Spleen (tissue), 11 donors: ENCODE measurements around the gene OR2T10. TPM values are rescaled to one million over a fixed set of nuclear protein-coding genes. Genes with fewer than 3 reads are reported as not detected.

Source experiments
- DNase-seq: peaks from one replicate; pipeline ENCODE4 v3.0.0-alpha.2; 2020
- H3K27ac ChIP-seq, 8 donors: fragments of 200-600 bp; sonication (generic) in 7 of 8; 1 replicate in 4 of 8; 2 replicates in 4 of 8; pipeline versions ENCODE4 v1.5.0 to v1.8.0; 2016 to 2021; ENCODE audit warnings: inconsistent platforms in 4 of 8, mild to moderate bottlenecking in 4 of 8, moderate library complexity in 1 of 8
- H3K27me3 ChIP-seq, 7 donors: fragments of 200-600 bp; sonication (generic) in 6 of 7; replicated peaks in 1 of 7; 1 replicate in 4 of 7; 2 replicates in 3 of 7; pipeline versions ENCODE4 v1.5.0 to v1.8.0; 2016 to 2021; ENCODE audit warnings: inconsistent platforms in 3 of 7, mild to moderate bottlenecking in 1 of 7
- H3K36me3 ChIP-seq, 6 donors: fragments of 200-600 bp; sonication (generic) in 5 of 6; 1 replicate in 4 of 6; 2 replicates in 2 of 6; pipeline versions ENCODE4 v1.5.0 to v1.8.0; 2016 to 2021; ENCODE audit warnings: inconsistent platforms in 2 of 6
- H3K4me1 ChIP-seq, 6 donors: fragments of 200-600 bp; sonication (generic) in 5 of 6; 1 replicate in 3 of 6; 2 replicates in 3 of 6; pipeline versions ENCODE4 v1.5.0 to v1.8.0; 2016 to 2021; ENCODE audit warnings: inconsistent platforms in 3 of 6
- H3K4me3 ChIP-seq, 8 donors: fragments of 200-600 bp; sonication (generic) in 7 of 8; 1 replicate in 4 of 8; 2 replicates in 4 of 8; pipeline versions ENCODE4 v1.5.0 to v1.8.0; 2016 to 2021; ENCODE audit warnings: inconsistent platforms in 4 of 8, mild to moderate bottlenecking in 4 of 8, moderate library complexity in 2 of 8
- H3K9me3 ChIP-seq, 8 donors: fragments of 200-600 bp; sonication (generic) in 7 of 8; 1 replicate in 4 of 8; 2 replicates in 4 of 8; pipeline versions ENCODE4 v1.5.0 to v1.8.0; 2016 to 2021; ENCODE audit warnings: inconsistent platforms in 4 of 8
- POLR2A ChIP-seq, 3 donors: fragments of 450-650 bp; IDR thresholded peaks; one replicate each; pipeline ENCODE4 v1.5.1; 2017; ENCODE audit warnings: antibody characterized with exemption in 3 of 3, mild to moderate bottlenecking in 1 of 3
- POLR2AphosphoS5 ChIP-seq, 3 donors: sonication (generic); formaldehyde crosslinking; IDR thresholded peaks; one replicate each; pipeline ENCODE4 v1.5.1; 2017; ENCODE audit warnings: antibody characterized with exemption in 3 of 3
- WGBS, 5 donors: extraction: QIAGEN DNeasy Blood & Tissue Kit in 3 of 5; methylation state at CpG; one replicate each; pipeline versions ENCODE4 v1.1.5 to v1.1.7; 2013 to 2018; 5-methylcytosine and 5-hydroxymethylcytosine counted together
- intact Hi-C: fragments of 100-400 bp; cut with DNase I; formaldehyde crosslinking; loops from one replicate; pipeline ENCODE4 v1.15.0; 2023; ENCODE audit warnings: low total_unique reads
- polyA plus RNA-seq, 3 donors: library from polyadenylated mRNA; stranded (reverse); fragments of 200-250 nt; gene quantifications; one replicate each; pipeline ENCODE4 v1.2.1, GENCODE V29; 2013
- total RNA-seq, 7 donors: library from RNA; depleted of rRNA in 3 of 7; stranded (reverse); fragments of >200 nt in 3 of 7; fragmentation: NEBNext Ultra II Directional in 4 of 7; extraction: Animal tissue kit (Norgen Biotek cat#: 25700) in 4 of 7; gene quantifications; one replicate each; pipeline versions ENCODE4 v1.1.0 to v1.2.1, GENCODE V29; 2016 to 2021
- TF ChIP-seq, protein P1 (sequence below), 11 experiments: fragments of 200-600 bp in 7 of 11; fragments of 450-650 bp in 4 of 11; sonication (generic) in 4 of 11; IDR thresholded peaks in 8 of 11; conservative IDR thresholded peaks in 3 of 11; 1 replicate in 7 of 11; 2 replicates in 4 of 11; pipeline versions ENCODE4 v1.4.0 to v1.8.0; 2016 to 2021; ENCODE audit warnings: antibody characterized with exemption in 11 of 11, inconsistent platforms in 4 of 11, mild to moderate bottlenecking in 1 of 11
- donor health status: healthy with polysubstance abuse.
- donor health status: DM: no; HTN: no; CAD: no; lungs with moderate emphysema.
- donor health status: DM: no; HTN: no; CAD: no.
- donor health status: Bipolar disorder and iron deficiency.
- donor health status: healthy.
- donor health status: DM: no; HTN: no; CAD: no.
- donor health status: DM: yes; HTN: yes; CAD: no.

Gene OR2T10
- total and polyA plus RNA-seq, 10 donors, result 0.03 to 2.8 (median 0.33) TPM; not detected in 2

DNA sequence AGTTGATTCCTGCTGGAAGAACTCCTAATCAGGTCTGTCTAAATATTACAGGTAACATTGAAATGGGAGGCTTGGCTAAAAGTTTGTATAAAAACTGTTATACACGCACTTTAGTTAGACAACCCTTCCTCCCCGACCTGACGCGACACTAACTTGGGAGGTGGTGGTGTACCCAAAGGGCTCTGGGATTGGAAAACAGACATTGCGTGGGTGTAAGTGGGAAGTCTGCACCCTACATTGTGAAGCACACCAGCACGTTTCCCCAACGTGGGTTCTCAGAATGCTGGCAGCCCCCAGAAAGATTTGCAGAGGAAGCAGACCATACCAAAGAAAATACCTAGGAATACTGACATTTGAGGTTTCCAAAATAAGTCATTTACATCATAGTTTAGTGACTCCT, 20.6 kb upstream of the OR2T10 start:
- H3K4me3 ChIP-seq, result no peak overlapping the region
- intact Hi-C loops, result no loop called here
- TF ChIP-seq, protein P1, sequence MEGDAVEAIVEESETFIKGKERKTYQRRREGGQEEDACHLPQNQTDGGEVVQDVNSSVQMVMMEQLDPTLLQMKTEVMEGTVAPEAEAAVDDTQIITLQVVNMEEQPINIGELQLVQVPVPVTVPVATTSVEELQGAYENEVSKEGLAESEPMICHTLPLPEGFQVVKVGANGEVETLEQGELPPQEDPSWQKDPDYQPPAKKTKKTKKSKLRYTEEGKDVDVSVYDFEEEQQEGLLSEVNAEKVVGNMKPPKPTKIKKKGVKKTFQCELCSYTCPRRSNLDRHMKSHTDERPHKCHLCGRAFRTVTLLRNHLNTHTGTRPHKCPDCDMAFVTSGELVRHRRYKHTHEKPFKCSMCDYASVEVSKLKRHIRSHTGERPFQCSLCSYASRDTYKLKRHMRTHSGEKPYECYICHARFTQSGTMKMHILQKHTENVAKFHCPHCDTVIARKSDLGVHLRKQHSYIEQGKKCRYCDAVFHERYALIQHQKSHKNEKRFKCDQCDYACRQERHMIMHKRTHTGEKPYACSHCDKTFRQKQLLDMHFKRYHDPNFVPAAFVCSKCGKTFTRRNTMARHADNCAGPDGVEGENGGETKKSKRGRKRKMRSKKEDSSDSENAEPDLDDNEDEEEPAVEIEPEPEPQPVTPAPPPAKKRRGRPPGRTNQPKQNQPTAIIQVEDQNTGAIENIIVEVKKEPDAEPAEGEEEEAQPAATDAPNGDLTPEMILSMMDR (IDR thresholded peaks at IDR 0.05 in 8 of 11, conservative IDR thresholded peaks at IDR 0.05 in 3 of 11), result no peak
- no peaks in the 10 kb centered on the region for H3K36me3 ChIP-seq
- H3K4me1 ChIP-seq, result peaks cover 0 to 7% (median 0%) of the 10 kb centered on the region in 6 donors
- H3K27me3 ChIP-seq, result no peaks in the 10 kb centered on the region
- no peak for DNase-seq
- H3K9me3 ChIP-seq, result no peaks in the 10 kb centered on the region
- WGBS, 5 donors, result 72 to 79% (median 78%) methylated on average over 7 of the region's 7 CpGs
- H3K27ac ChIP-seq, result no peak overlapping the region

DNA sequence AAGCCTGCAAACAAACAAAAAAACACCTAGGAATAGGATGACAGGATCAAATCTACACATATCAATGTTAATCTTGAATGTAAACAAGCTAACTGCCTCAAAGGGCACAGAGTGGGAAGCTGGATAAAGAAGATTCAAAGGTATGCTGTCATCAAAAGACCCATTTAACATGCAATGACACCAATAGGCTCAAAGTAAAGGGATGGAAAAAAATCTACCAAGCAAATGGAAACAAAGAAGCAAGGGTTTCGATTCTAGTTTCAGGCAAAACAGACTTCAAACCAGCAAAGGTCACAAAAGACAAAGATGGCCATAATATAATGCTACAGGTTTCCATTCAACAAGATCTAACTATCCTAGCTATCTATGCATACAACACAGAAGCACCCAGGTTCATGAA, 16.2 kb upstream of the OR2T10 start:
- H3K27me3 ChIP-seq, result no peaks in the 10 kb centered on the region
- no peak overlapping the region for H3K27ac ChIP-seq
- no peaks in the 10 kb centered on the region for H3K4me1 ChIP-seq
- intact Hi-C loops, result no loop called here
- no peak for DNase-seq
- TF ChIP-seq, protein P1 (IDR thresholded peaks at IDR 0.05 in 8 of 11, conservative IDR thresholded peaks at IDR 0.05 in 3 of 11), result no peak
- 55 to 80% (median 67%) methylated on average over 1 of the region's 1 CpG for WGBS, 5 donors
- H3K4me3 ChIP-seq, result no peak overlapping the region
- H3K36me3 ChIP-seq, result no peaks in the 10 kb centered on the region
- H3K9me3 ChIP-seq, result no peaks in the 10 kb centered on the region

DNA sequence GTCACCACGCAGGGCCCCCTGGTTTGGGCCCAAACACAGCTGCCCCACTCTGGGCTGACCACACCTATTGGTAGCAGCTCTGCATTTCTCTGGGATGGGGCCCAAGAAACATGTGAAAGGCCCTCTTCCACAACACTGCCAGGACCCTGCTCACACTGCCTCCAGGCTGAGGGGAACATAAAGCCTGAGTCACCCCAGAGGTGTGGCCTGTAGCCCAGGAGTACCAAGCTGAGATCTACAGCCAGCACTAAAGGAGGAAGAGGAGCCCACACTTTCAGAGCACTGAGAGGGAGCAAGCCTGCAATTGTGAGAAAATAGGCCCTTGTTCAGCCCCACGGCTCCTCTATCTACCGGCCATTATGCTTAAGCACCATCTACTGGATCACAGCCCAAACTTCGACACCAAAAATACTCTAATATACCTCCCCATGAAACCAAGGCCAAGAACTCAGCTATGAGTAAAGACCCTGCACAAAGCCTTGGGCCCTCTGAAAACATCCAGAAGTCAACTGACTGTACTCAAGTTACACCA, 14.4 kb upstream of the OR2T10 start:
- intact Hi-C loops, result no loop called here
- H3K4me1 ChIP-seq, result no peaks in the 10 kb centered on the region
- WGBS, 5 donors, result 80 to 89% (median 85%) methylated on average over 1 to 4 of the region's 4 CpGs
- DNase-seq, result no peak
- no peak for TF ChIP-seq POLR2AphosphoS5 (IDR thresholded peaks at IDR 0.05)
- TF ChIP-seq POLR2A (IDR thresholded peaks at IDR 0.05), result no peak
- TF ChIP-seq, protein P1 (IDR thresholded peaks at IDR 0.05 in 8 of 11, conservative IDR thresholded peaks at IDR 0.05 in 3 of 11), result no peak
- no peaks in the 10 kb centered on the region for H3K27me3 ChIP-seq
- no peak overlapping the region for H3K4me3 ChIP-seq
- H3K9me3 ChIP-seq, result no peaks in the 10 kb centered on the region
- H3K27ac ChIP-seq, result no peak overlapping the region
- no peaks in the 10 kb centered on the region for H3K36me3 ChIP-seq

DNA sequence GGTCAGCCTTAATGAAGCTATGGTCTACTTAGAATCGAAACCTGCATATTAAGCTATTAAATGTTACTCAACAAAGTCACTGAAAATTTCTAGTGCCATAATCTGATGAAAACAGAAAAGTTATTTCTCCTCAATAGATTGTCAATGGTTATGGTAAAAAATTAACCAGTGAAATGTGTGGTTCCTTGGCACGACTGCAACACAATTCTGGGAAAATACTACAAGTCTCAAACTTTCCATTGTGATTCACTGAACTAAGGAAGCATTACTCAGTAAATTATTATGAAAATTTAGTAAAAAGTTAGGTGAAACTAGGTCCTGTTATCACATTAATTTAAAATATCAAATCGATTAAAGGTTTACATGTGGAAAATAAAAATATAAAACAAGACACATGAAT, 12.8 kb upstream of the OR2T10 start:
- Histone ChIP-seq H3K36me3 (no peaks in the 10 kb centered on the region), H3K4me3 (no peak overlapping the region), H3K4me1 (no peaks in the 10 kb centered on the region), H3K27me3 (no peaks in the 10 kb centered on the region), H3K27ac (no peak overlapping the region), H3K9me3 (no peaks in the 10 kb centered on the region)
- WGBS, 5 donors, result 46 to 57% (median 53%) methylated on average over 3 of the region's 3 CpGs
- no peak for DNase-seq
- TF ChIP-seq POLR2A (IDR thresholded peaks at IDR 0.05) (no peak), POLR2AphosphoS5 (IDR thresholded peaks at IDR 0.05) (no peak)
- TF ChIP-seq, protein P1 (IDR thresholded peaks at IDR 0.05 in 8 of 11, conservative IDR thresholded peaks at IDR 0.05 in 3 of 11), result no peak
- intact Hi-C loops, result no loop called here
